WTC11 (cell line): ENCODE measurements around the gene PACS1. TPM values are rescaled to one million over a fixed set of nuclear protein-coding genes. Genes with fewer than 3 reads are reported as not detected.

Source experiments
- ATAC-seq: fragments of 200-7000 bp; cut with Tn5 transposase; 2 replicates; pipeline ENCODE4 v1.10.0; 2021; ENCODE audit warnings: mild to moderate bottlenecking, moderate library complexity
- CTCF ChIA-PET: fragments of 300-600 bp; sonication (Branson Sonifier 250); formaldehyde crosslinking; loops from one replicate; lab custom pipeline; 2021; ENCODE audit warnings: antibody characterized with exemption; lab: Charles Lee
- POLR2A ChIA-PET: fragments of 350-600 bp; sonication (Branson Sonifier 250); formaldehyde crosslinking; loops from one replicate; lab custom pipeline; 2021; ENCODE audit warnings: antibody characterized with exemption; lab: Charles Lee
- DNase-seq: peaks from one replicate; pipeline ENCODE4 v3.0.0; 2021; ENCODE audit warnings: low spot score
- H3K27ac Mint-ChIP-seq: 2 replicates; pipeline ENCODE4 v1.8.0; 2021; ENCODE audit warnings: mixed read lengths
- H3K27me3 Mint-ChIP-seq: 2 replicates; pipeline ENCODE4 v1.8.0; 2021; ENCODE audit warnings: low read depth, mild to moderate bottlenecking, moderate library complexity, mixed read lengths
- H3K36me3 Mint-ChIP-seq: 2 replicates; pipeline ENCODE4 v1.8.0; 2021; ENCODE audit warnings: mixed read lengths
- H3K4me1 Mint-ChIP-seq: 2 replicates; pipeline ENCODE4 v1.8.0; 2022; ENCODE audit warnings: mixed read lengths
- H3K4me3 Mint-ChIP-seq: 2 replicates; pipeline ENCODE4 v1.8.0; 2021; ENCODE audit warnings: mild to moderate bottlenecking, moderate library complexity, mixed read lengths
- H3K9me3 Mint-ChIP-seq: 2 replicates; pipeline ENCODE4 v1.8.0; 2021; ENCODE audit warnings: mixed read lengths
- ATF1 ChIP-seq: sonication (generic); formaldehyde crosslinking; IDR thresholded peaks from 2 replicates; pipeline ENCODE4 v1.8.1; 2023; ENCODE audit warnings: mild to moderate bottlenecking, moderate library complexity, missing genetic modification reagents
- CREB1 ChIP-seq: sonication (generic); formaldehyde crosslinking; IDR thresholded peaks from 2 replicates; pipeline ENCODE4 v1.8.0; 2023; ENCODE audit warnings: mild to moderate bottlenecking, missing genetic modification reagents
- EMX1 ChIP-seq: fragments of 250-450 bp; sonication (Bioruptor Pico); IDR thresholded peaks from 2 replicates; pipeline ENCODE4 v1.8.0; 2021; ENCODE audit warnings: mild to moderate bottlenecking
- ESRRA ChIP-seq: sonication (generic); formaldehyde crosslinking; IDR thresholded peaks from 2 replicates; pipeline ENCODE4 v1.8.1; 2022; ENCODE audit warnings: mild to moderate bottlenecking, missing genetic modification reagents, borderline replicate concordance
- GABPB1 ChIP-seq: sonication (generic); formaldehyde crosslinking; IDR thresholded peaks from 2 replicates; pipeline ENCODE4 v1.8.1; 2023; ENCODE audit warnings: mild to moderate bottlenecking, missing genetic modification reagents
- GRHL2 ChIP-seq: fragments of 250-450 bp; sonication (Bioruptor Pico); IDR thresholded peaks from 2 replicates; pipeline ENCODE4 v1.8.0; 2022; ENCODE audit warnings: mild to moderate bottlenecking, moderate library complexity; ENCODE audit not compliant: insufficient replicate concordance, severe bottlenecking
- IRF1 ChIP-seq: sonication (generic); formaldehyde crosslinking; IDR thresholded peaks from 2 replicates; pipeline ENCODE4 v1.8.0; 2023; ENCODE audit warnings: missing genetic modification reagents
- MYBL2 ChIP-seq: sonication (generic); formaldehyde crosslinking; IDR thresholded peaks from 2 replicates; pipeline ENCODE4 v1.8.1; 2023; ENCODE audit warnings: mild to moderate bottlenecking, moderate library complexity, missing genetic modification reagents
- NFATC4 ChIP-seq: fragments of 250-450 bp; sonication (Bioruptor Pico); IDR thresholded peaks from 2 replicates; pipeline ENCODE4 v1.9.0; 2021; ENCODE audit warnings: mild to moderate bottlenecking
- PRRX2 ChIP-seq: fragments of 250-450 bp; sonication (Bioruptor Pico); IDR thresholded peaks from 2 replicates; pipeline ENCODE4 v1.8.0; 2021; ENCODE audit warnings: mild to moderate bottlenecking
- TCF7 ChIP-seq: sonication (generic); formaldehyde crosslinking; IDR thresholded peaks from 2 replicates; pipeline ENCODE4 v1.8.0; 2022; ENCODE audit warnings: mild to moderate bottlenecking, low read depth, missing genetic modification reagents, moderate library complexity
- TP53 ChIP-seq: sonication (generic); formaldehyde crosslinking; IDR thresholded peaks from 2 replicates; pipeline ENCODE4 v1.8.1; 2023; ENCODE audit warnings: mild to moderate bottlenecking, missing genetic modification reagents
- ZBTB21 ChIP-seq: sonication (generic); formaldehyde crosslinking; IDR thresholded peaks from 2 replicates; pipeline ENCODE4 v1.8.1; 2023; ENCODE audit warnings: mild to moderate bottlenecking, missing genetic modification reagents, borderline replicate concordance
- ZMAT4 ChIP-seq: fragments of 250-450 bp; sonication (Bioruptor Pico); IDR thresholded peaks from 2 replicates; pipeline ENCODE4 v1.9.0; 2021; ENCODE audit warnings: mild to moderate bottlenecking
- ZNF219 ChIP-seq: sonication (generic); formaldehyde crosslinking; IDR thresholded peaks from 2 replicates; pipeline ENCODE4 v1.8.0; 2023; ENCODE audit warnings: missing genetic modification reagents, mild to moderate bottlenecking, borderline replicate concordance
- ZNF232 ChIP-seq: sonication (generic); formaldehyde crosslinking; IDR thresholded peaks from 2 replicates; pipeline ENCODE4 v1.8.0; 2022; ENCODE audit warnings: mild to moderate bottlenecking, missing genetic modification reagents
- ZNF425 ChIP-seq: fragments of 250-450 bp; sonication (Bioruptor Pico); conservative IDR thresholded peaks from 2 replicates; pipeline ENCODE4 v1.9.0; 2021; ENCODE audit warnings: mild to moderate bottlenecking
- ZNF532 ChIP-seq: fragments of 250-450 bp; sonication (Bioruptor Pico); IDR thresholded peaks from 2 replicates; pipeline ENCODE4 v1.9.0; 2021; ENCODE audit warnings: mild to moderate bottlenecking, borderline replicate concordance
- total RNA-seq: library from RNA; stranded (reverse); gene quantifications from 3 replicates; pipeline ENCODE4 v1.2.3, GENCODE V29; 2021
- TF ChIP-seq, protein P1 (sequence below): sonication (generic); formaldehyde crosslinking; IDR thresholded peaks from 2 replicates; pipeline ENCODE4 v1.8.1; 2023; ENCODE audit warnings: mild to moderate bottlenecking, missing genetic modification reagents
- TF ChIP-seq, protein P2 (sequence below): sonication (generic); formaldehyde crosslinking; IDR thresholded peaks from 2 replicates; pipeline ENCODE4 v1.8.1; 2023; ENCODE audit warnings: mild to moderate bottlenecking, missing genetic modification reagents, moderate library complexity
- TF ChIP-seq, protein P3 (sequence below): sonication (generic); formaldehyde crosslinking; IDR thresholded peaks from 2 replicates; pipeline ENCODE4 v1.8.1; 2023; ENCODE audit warnings: mild to moderate bottlenecking, missing genetic modification reagents
- TF ChIP-seq, protein P4 (sequence below): sonication (generic); formaldehyde crosslinking; IDR thresholded peaks from 2 replicates; pipeline ENCODE4 v1.8.0; 2022; ENCODE audit warnings: mild to moderate bottlenecking, missing genetic modification reagents

Gene PACS1
- total RNA-seq, 1 experiment from 2014 or later, result 34.8 TPM

DNA sequence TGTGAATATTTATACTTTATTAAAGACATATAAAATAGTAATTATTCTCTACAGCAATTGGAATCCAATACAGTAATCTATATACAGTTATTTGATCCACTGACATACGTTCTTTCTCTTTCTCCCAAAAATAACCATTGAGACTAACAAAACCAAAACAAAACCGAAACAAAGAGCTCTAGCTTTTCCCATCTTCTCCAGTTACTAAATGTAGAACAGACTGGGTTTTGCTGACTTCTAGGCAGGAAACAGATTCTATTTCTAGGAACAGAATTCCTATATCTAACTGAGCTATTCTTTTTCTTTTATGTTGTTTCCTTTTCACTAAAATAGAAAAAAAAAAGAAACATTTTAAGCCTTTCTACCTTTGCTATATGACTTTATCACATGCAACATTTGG lies 80.1 kb downstream of the PACS1 start:
- Mint-ChIP-seq H3K27me3 (no peaks in the 10 kb centered on the region), H3K36me3 (peaks cover 4% of the 10 kb centered on the region), H3K9me3 (0 out of 2 replicates have a peak, but pooled peaks cover 4% of the 10 kb centered on the region), H3K4me3 (no peak overlapping the region), H3K4me1 (peaks cover 5% of the 10 kb centered on the region; the same call in 1 of the 2 replicates), H3K27ac (no peak overlapping the region; the same call in 1 of the 2 replicates)
- no peak for ATAC-seq
- no peak for DNase-seq
- POLR2A ChIA-PET, result no interaction called here
- TF ChIP-seq GABPB1 (CRISPR knock-in tag) (no peak), ZNF232 (CRISPR knock-in tag) (no peak), ZNF425 (no peak), ATF1 (no peak), EMX1 (CRISPR knock-in tag) (no peak), CREB1 (CRISPR knock-in tag) (no peak), ESRRA (no peak), ZNF532 (CRISPR knock-in tag) (no peak), ZBTB21 (CRISPR knock-in tag) (no peak), IRF1 (CRISPR knock-in tag) (no peak), PRRX2 (no peak)
- TF ChIP-seq, protein P1, sequence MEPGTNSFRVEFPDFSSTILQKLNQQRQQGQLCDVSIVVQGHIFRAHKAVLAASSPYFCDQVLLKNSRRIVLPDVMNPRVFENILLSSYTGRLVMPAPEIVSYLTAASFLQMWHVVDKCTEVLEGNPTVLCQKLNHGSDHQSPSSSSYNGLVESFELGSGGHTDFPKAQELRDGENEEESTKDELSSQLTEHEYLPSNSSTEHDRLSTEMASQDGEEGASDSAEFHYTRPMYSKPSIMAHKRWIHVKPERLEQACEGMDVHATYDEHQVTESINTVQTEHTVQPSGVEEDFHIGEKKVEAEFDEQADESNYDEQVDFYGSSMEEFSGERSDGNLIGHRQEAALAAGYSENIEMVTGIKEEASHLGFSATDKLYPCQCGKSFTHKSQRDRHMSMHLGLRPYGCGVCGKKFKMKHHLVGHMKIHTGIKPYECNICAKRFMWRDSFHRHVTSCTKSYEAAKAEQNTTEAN (CRISPR knock-in tag), result no peak
- TF ChIP-seq, protein P2, sequence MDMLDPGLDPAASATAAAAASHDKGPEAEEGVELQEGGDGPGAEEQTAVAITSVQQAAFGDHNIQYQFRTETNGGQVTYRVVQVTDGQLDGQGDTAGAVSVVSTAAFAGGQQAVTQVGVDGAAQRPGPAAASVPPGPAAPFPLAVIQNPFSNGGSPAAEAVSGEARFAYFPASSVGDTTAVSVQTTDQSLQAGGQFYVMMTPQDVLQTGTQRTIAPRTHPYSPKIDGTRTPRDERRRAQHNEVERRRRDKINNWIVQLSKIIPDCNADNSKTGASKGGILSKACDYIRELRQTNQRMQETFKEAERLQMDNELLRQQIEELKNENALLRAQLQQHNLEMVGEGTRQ (CRISPR knock-in tag), result no peak
- CTCF ChIA-PET, result no interaction called here

DNA sequence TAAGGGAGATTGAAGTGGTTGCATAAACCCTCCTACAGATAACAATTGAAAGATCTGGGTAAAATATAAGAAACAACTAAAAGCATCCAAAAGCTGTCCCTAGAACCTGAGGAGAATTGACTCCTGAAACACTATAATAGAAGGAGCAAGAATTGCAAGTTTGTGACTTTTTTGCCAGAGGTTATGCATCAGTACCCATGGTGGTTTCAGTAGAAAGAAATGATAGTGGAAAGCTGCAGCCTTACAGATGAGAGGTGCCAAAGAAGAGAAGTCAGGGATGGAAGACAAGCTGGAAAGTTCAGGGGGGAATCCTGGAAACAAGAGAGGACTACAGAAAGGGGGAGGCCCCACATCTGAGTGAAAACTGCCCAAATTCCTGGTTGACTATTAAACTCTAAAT lies 80.7 kb downstream of the PACS1 start:
- ATAC-seq (no peak), DNase-seq (no peak)
- Mint-ChIP-seq H3K36me3 (peaks cover 4% of the 10 kb centered on the region), H3K27ac (no peak overlapping the region), H3K9me3 (0 out of 2 replicates have a peak, but pooled peaks cover 4% of the 10 kb centered on the region), H3K27me3 (no peaks in the 10 kb centered on the region), H3K4me1 (0 out of 2 replicates have a peak, but pooled peaks cover 3% of the 10 kb centered on the region), H3K4me3 (no peak overlapping the region)
- POLR2A ChIA-PET, result no interaction called here
- CTCF ChIA-PET, result interaction anchor here (1.1 to 1.7 kb wide), 2 partner anchors 72 to 83 kb away, joined by 3 to 9 read pairs; no protein-coding TSS in a partner anchor
- TF ChIP-seq ZNF219 (CRISPR knock-in tag), result no peak
- TF ChIP-seq ZMAT4 (CRISPR knock-in tag), result no peak
- TF ChIP-seq GRHL2, result no peak
- TF ChIP-seq GABPB1 (CRISPR knock-in tag), result no peak
- no peak for TF ChIP-seq MYBL2 (CRISPR knock-in tag)
- TF ChIP-seq ESRRA, result no peak
- TF ChIP-seq, protein P3, sequence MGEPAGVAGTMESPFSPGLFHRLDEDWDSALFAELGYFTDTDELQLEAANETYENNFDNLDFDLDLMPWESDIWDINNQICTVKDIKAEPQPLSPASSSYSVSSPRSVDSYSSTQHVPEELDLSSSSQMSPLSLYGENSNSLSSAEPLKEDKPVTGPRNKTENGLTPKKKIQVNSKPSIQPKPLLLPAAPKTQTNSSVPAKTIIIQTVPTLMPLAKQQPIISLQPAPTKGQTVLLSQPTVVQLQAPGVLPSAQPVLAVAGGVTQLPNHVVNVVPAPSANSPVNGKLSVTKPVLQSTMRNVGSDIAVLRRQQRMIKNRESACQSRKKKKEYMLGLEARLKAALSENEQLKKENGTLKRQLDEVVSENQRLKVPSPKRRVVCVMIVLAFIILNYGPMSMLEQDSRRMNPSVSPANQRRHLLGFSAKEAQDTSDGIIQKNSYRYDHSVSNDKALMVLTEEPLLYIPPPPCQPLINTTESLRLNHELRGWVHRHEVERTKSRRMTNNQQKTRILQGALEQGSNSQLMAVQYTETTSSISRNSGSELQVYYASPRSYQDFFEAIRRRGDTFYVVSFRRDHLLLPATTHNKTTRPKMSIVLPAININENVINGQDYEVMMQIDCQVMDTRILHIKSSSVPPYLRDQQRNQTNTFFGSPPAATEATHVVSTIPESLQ, result no peak
- no peak for TF ChIP-seq TP53 (CRISPR knock-in tag)
- TF ChIP-seq NFATC4 (CRISPR knock-in tag), result no peak
- TF ChIP-seq TCF7 (CRISPR knock-in tag), result no peak
- TF ChIP-seq, protein P4, sequence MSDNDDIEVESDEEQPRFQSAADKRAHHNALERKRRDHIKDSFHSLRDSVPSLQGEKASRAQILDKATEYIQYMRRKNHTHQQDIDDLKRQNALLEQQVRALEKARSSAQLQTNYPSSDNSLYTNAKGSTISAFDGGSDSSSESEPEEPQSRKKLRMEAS, result no peak
